ENCODE results near the gene CDKAL1. TPM values are rescaled to one million over a fixed set of nuclear protein-coding genes. Genes with fewer than 3 reads are reported as not detected.

Gene CDKAL1
- total and polyA plus RNA-seq, 2 donors = 9.8 to 19.9 TPM

- no peak overlapping the region for H3K4me3 ChIP-seq (ENCODE audit: low read length in 2 of 2)
- H3K36me3 ChIP-seq (ENCODE audit: control insufficient read depth in 2 of 2, insufficient read depth in 2 of 2, low read length in 1 of 2) = no peaks in the 10 kb centered on the region
- WGBS = 98% methylated on average over 1 of the region's 1 CpG
- no peak for DNase-seq (ENCODE audit: low read depth in 6 of 9, low spot score in 9 of 9)
- no peaks in the 10 kb centered on the region for H3K4me1 ChIP-seq (ENCODE audit: control insufficient read depth in 2 of 2, insufficient read depth in 2 of 2, low read length in 2 of 2)
- H3K27me3 ChIP-seq (ENCODE audit: control insufficient read depth in 2 of 2, insufficient read depth in 1 of 2, low read length in 1 of 2) = no peaks in the 10 kb centered on the region
- no peak overlapping the region for H3K27ac ChIP-seq (ENCODE audit: low read depth in 1 of 2, low read length in 1 of 2)
- no peaks in the 10 kb centered on the region for H3K9me3 ChIP-seq (ENCODE audit: control insufficient read depth in 2 of 2, insufficient read depth in 1 of 2, low read length in 1 of 2)
Observed at GRCh38 chr6:20879121-20879520, 344.9 kb downstream of the CDKAL1 start.

- no peaks in the 10 kb centered on the region for H3K36me3 ChIP-seq (ENCODE audit: control insufficient read depth in 2 of 2, insufficient read depth in 2 of 2, low read length in 1 of 2)
- H3K27ac ChIP-seq (ENCODE audit: low read depth in 1 of 2, low read length in 1 of 2) = no peak overlapping the region
- no peaks in the 10 kb centered on the region for H3K9me3 ChIP-seq (ENCODE audit: control insufficient read depth in 2 of 2, insufficient read depth in 1 of 2, low read length in 1 of 2)
- no peak for DNase-seq (ENCODE audit: low read depth in 6 of 9, low spot score in 9 of 9)
- no peaks in the 10 kb centered on the region for H3K27me3 ChIP-seq (ENCODE audit: control insufficient read depth in 2 of 2, insufficient read depth in 1 of 2, low read length in 1 of 2)
- no peak overlapping the region for H3K4me3 ChIP-seq (ENCODE audit: low read length in 2 of 2)
- H3K4me1 ChIP-seq (ENCODE audit: control insufficient read depth in 2 of 2, insufficient read depth in 2 of 2, low read length in 2 of 2) = no peaks in the 10 kb centered on the region
- WGBS = 87% methylated on average over 1 of the region's 1 CpG
Observed at GRCh38 chr6:20879526-20879925, 345.3 kb downstream of the CDKAL1 start.

- Histone ChIP-seq H3K4me1 (ENCODE audit: control insufficient read depth in 2 of 2, insufficient read depth in 2 of 2, low read length in 2 of 2) (no peaks in the 10 kb centered on the region), H3K4me3 (ENCODE audit: low read length in 2 of 2) (no peak overlapping the region), H3K27me3 (ENCODE audit: control insufficient read depth in 2 of 2, insufficient read depth in 1 of 2, low read length in 1 of 2) (no peaks in the 10 kb centered on the region), H3K27ac (ENCODE audit: low read depth in 1 of 2, low read length in 1 of 2) (no peak overlapping the region), H3K9me3 (ENCODE audit: control insufficient read depth in 2 of 2, insufficient read depth in 1 of 2, low read length in 1 of 2) (no peaks in the 10 kb centered on the region), H3K36me3 (ENCODE audit: control insufficient read depth in 2 of 2, insufficient read depth in 2 of 2, low read length in 1 of 2) (no peaks in the 10 kb centered on the region)
- DNase-seq (ENCODE audit: low read depth in 6 of 9, low spot score in 9 of 9) = no peak
- 98% methylated on average over 1 of the region's 1 CpG for WGBS
Observed at GRCh38 chr6:20881365-20881764, 347.1 kb downstream of the CDKAL1 start.

GRCh38 chr6:20882014-20882413 lies 347.8 kb downstream of the CDKAL1 start:
- H3K4me3 ChIP-seq (ENCODE audit: low read length in 2 of 2) = no peak overlapping the region
- H3K27me3 ChIP-seq (ENCODE audit: control insufficient read depth in 2 of 2, insufficient read depth in 1 of 2, low read length in 1 of 2) = no peaks in the 10 kb centered on the region
- no peaks in the 10 kb centered on the region for H3K9me3 ChIP-seq (ENCODE audit: control insufficient read depth in 2 of 2, insufficient read depth in 1 of 2, low read length in 1 of 2)
- no peaks in the 10 kb centered on the region for H3K36me3 ChIP-seq (ENCODE audit: control insufficient read depth in 2 of 2, insufficient read depth in 2 of 2, low read length in 1 of 2)
- no peak overlapping the region for H3K27ac ChIP-seq (ENCODE audit: low read depth in 1 of 2, low read length in 1 of 2)
- no peaks in the 10 kb centered on the region for H3K4me1 ChIP-seq (ENCODE audit: control insufficient read depth in 2 of 2, insufficient read depth in 2 of 2, low read length in 2 of 2)
- WGBS = 97% methylated on average over 5 of the region's 5 CpGs
- DNase-seq (ENCODE audit: low read depth in 6 of 9, low spot score in 9 of 9) = no peak

GRCh38 chr6:20885076-20885475 lies 350.8 kb downstream of the CDKAL1 start:
- Histone ChIP-seq H3K4me1 (ENCODE audit: control insufficient read depth in 2 of 2, insufficient read depth in 2 of 2, low read length in 2 of 2) (no peaks in the 10 kb centered on the region), H3K27ac (ENCODE audit: low read depth in 1 of 2, low read length in 1 of 2) (no peak overlapping the region), H3K27me3 (ENCODE audit: control insufficient read depth in 2 of 2, insufficient read depth in 1 of 2, low read length in 1 of 2) (no peaks in the 10 kb centered on the region), H3K9me3 (ENCODE audit: control insufficient read depth in 2 of 2, insufficient read depth in 1 of 2, low read length in 1 of 2) (no peaks in the 10 kb centered on the region), H3K4me3 (ENCODE audit: low read length in 2 of 2) (no peak overlapping the region), H3K36me3 (ENCODE audit: control insufficient read depth in 2 of 2, insufficient read depth in 2 of 2, low read length in 1 of 2) (no peaks in the 10 kb centered on the region)
- no peak for DNase-seq (ENCODE audit: low read depth in 6 of 9, low spot score in 9 of 9)
- WGBS = 97% methylated on average over 2 of the region's 2 CpGs

- Histone ChIP-seq H3K27me3 (ENCODE audit: control insufficient read depth in 2 of 2, insufficient read depth in 1 of 2, low read length in 1 of 2) (no peaks in the 10 kb centered on the region), H3K36me3 (ENCODE audit: control insufficient read depth in 2 of 2, insufficient read depth in 2 of 2, low read length in 1 of 2) (no peaks in the 10 kb centered on the region), H3K27ac (ENCODE audit: low read depth in 1 of 2, low read length in 1 of 2) (no peak overlapping the region), H3K9me3 (ENCODE audit: control insufficient read depth in 2 of 2, insufficient read depth in 1 of 2, low read length in 1 of 2) (no peaks in the 10 kb centered on the region), H3K4me3 (ENCODE audit: low read length in 2 of 2) (no peak overlapping the region), H3K4me1 (ENCODE audit: control insufficient read depth in 2 of 2, insufficient read depth in 2 of 2, low read length in 2 of 2) (no peaks in the 10 kb centered on the region)
- DNase-seq (ENCODE audit: low read depth in 6 of 9, low spot score in 9 of 9) = no peak
- 98% methylated on average over 6 of the region's 6 CpGs for WGBS
Observed at GRCh38 chr6:20891161-20891560, 356.9 kb downstream of the CDKAL1 start.

GRCh38 chr6:20892365-20892764 lies 358.1 kb downstream of the CDKAL1 start:
- H3K9me3 ChIP-seq (ENCODE audit: control insufficient read depth in 2 of 2, insufficient read depth in 1 of 2, low read length in 1 of 2) = no peaks in the 10 kb centered on the region
- no peaks in the 10 kb centered on the region for H3K4me1 ChIP-seq (ENCODE audit: control insufficient read depth in 2 of 2, insufficient read depth in 2 of 2, low read length in 2 of 2)
- no peaks in the 10 kb centered on the region for H3K36me3 ChIP-seq (ENCODE audit: control insufficient read depth in 2 of 2, insufficient read depth in 2 of 2, low read length in 1 of 2)
- WGBS = 80% methylated on average over 2 of the region's 2 CpGs
- H3K4me3 ChIP-seq (ENCODE audit: low read length in 2 of 2) = no peak overlapping the region
- H3K27ac ChIP-seq (ENCODE audit: low read depth in 1 of 2, low read length in 1 of 2) = no peak overlapping the region
- H3K27me3 ChIP-seq (ENCODE audit: control insufficient read depth in 2 of 2, insufficient read depth in 1 of 2, low read length in 1 of 2) = no peaks in the 10 kb centered on the region
- no peak for DNase-seq (ENCODE audit: low read depth in 6 of 9, low spot score in 9 of 9)

GRCh38 chr6:20893412-20893811 lies 359.2 kb downstream of the CDKAL1 start:
- Histone ChIP-seq H3K4me3 (ENCODE audit: low read length in 2 of 2) (no peak overlapping the region), H3K27me3 (ENCODE audit: control insufficient read depth in 2 of 2, insufficient read depth in 1 of 2, low read length in 1 of 2) (no peaks in the 10 kb centered on the region), H3K36me3 (ENCODE audit: control insufficient read depth in 2 of 2, insufficient read depth in 2 of 2, low read length in 1 of 2) (no peaks in the 10 kb centered on the region), H3K9me3 (ENCODE audit: control insufficient read depth in 2 of 2, insufficient read depth in 1 of 2, low read length in 1 of 2) (no peaks in the 10 kb centered on the region), H3K27ac (ENCODE audit: low read depth in 1 of 2, low read length in 1 of 2) (no peak overlapping the region), H3K4me1 (ENCODE audit: control insufficient read depth in 2 of 2, insufficient read depth in 2 of 2, low read length in 2 of 2) (no peaks in the 10 kb centered on the region)
- no peak for DNase-seq (ENCODE audit: low read depth in 6 of 9, low spot score in 9 of 9)

GRCh38 chr6:20900389-20901160 lies 366.3 kb downstream of the CDKAL1 start:
- no peaks in the 10 kb centered on the region for H3K4me1 ChIP-seq (ENCODE audit: control insufficient read depth in 2 of 2, insufficient read depth in 2 of 2, low read length in 2 of 2)
- DNase-seq (ENCODE audit: low read depth in 6 of 9, low spot score in 9 of 9) = no peak
- H3K36me3 ChIP-seq (ENCODE audit: control insufficient read depth in 2 of 2, insufficient read depth in 2 of 2, low read length in 1 of 2) = no peaks in the 10 kb centered on the region
- no peak overlapping the region for H3K27ac ChIP-seq (ENCODE audit: low read depth in 1 of 2, low read length in 1 of 2)
- no peaks in the 10 kb centered on the region for H3K9me3 ChIP-seq (ENCODE audit: control insufficient read depth in 2 of 2, insufficient read depth in 1 of 2, low read length in 1 of 2)
- WGBS = 95% methylated on average over 7 of the region's 7 CpGs
- H3K27me3 ChIP-seq (ENCODE audit: control insufficient read depth in 2 of 2, insufficient read depth in 1 of 2, low read length in 1 of 2) = no peaks in the 10 kb centered on the region
- no peak overlapping the region for H3K4me3 ChIP-seq (ENCODE audit: low read length in 2 of 2)

Data from thymus (tissue), 11 donors.